ENCODE data around the gene MYZAP. TPM values are rescaled to one million over a fixed set of nuclear protein-coding genes. Genes with fewer than 3 reads are reported as not detected.

MYZAP gene
- total and polyA plus RNA-seq, 9 donors = 1.1 to 11.3 (median 5.5) TPM

DNA sequence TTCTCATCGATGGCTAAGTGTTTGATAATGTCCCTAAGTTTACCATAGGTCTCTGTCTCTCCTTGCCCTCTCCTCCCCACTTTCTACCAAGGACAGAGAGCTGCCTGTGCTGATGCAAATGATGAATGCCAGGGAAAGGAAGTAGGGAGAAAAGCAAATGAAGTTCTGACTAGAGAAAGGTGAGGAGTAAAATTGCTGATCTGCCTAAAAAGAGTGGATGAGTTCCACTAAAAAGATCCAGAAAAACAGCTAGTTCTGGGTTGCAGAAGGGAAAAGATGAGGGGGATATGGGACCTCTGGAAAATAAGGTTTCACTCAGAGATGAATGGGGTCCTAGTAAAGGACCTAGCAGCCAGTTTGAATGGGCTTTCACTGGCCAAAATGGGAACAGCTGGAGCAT is 13.8 kb downstream of the MYZAP start:
- DNase-seq = no peak
- WGBS, 3 donors = 56 to 73% (median 59%) methylated on average over 1 of the region's 1 CpG
- TF ChIP-seq POLR2A (IDR thresholded peaks at IDR 0.05) = no peak
- no peak for TF ChIP-seq EP300 (IDR thresholded peaks at IDR 0.05)
- TF ChIP-seq, protein P1, sequence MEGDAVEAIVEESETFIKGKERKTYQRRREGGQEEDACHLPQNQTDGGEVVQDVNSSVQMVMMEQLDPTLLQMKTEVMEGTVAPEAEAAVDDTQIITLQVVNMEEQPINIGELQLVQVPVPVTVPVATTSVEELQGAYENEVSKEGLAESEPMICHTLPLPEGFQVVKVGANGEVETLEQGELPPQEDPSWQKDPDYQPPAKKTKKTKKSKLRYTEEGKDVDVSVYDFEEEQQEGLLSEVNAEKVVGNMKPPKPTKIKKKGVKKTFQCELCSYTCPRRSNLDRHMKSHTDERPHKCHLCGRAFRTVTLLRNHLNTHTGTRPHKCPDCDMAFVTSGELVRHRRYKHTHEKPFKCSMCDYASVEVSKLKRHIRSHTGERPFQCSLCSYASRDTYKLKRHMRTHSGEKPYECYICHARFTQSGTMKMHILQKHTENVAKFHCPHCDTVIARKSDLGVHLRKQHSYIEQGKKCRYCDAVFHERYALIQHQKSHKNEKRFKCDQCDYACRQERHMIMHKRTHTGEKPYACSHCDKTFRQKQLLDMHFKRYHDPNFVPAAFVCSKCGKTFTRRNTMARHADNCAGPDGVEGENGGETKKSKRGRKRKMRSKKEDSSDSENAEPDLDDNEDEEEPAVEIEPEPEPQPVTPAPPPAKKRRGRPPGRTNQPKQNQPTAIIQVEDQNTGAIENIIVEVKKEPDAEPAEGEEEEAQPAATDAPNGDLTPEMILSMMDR (IDR thresholded peaks at IDR 0.05) = no peak
- Histone ChIP-seq H3K4me1 (ENCODE audit: insufficient read depth) (peaks cover 3% of the 10 kb centered on the region), H3K36me3 (no peaks in the 10 kb centered on the region), H3K27me3 (no peaks in the 10 kb centered on the region), H3K27ac (no peak overlapping the region), H3K4me3 (no peak overlapping the region), H3K9me3 (no peaks in the 10 kb centered on the region)
- intact Hi-C loops (cut with DNase I) = no loop called here

DNA sequence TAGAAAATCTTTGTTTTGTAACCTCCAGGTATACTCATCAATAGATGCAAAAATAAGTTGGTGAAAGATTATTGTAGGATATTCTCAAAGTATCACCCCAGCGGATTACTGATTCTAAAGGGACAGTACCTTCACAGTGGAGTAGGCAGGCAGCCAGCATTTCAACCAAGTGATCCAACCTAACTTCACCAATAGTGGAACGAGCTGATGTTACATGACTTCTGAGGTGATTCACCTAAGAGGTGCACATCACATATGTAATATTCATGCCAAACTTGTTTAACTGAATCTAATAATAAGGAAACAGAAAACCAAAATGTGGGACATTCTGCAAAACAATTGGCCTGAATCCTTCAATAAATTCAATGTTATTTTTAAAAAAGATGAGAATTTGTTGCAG is 14.3 kb downstream of the MYZAP start:
- H3K27ac ChIP-seq = no peak overlapping the region
- no peaks in the 10 kb centered on the region for H3K27me3 ChIP-seq
- 86 to 95% (median 92%) methylated on average over 2 of the region's 2 CpGs for WGBS, 3 donors
- TF ChIP-seq EP300 (IDR thresholded peaks at IDR 0.05) (no peak), POLR2A (IDR thresholded peaks at IDR 0.05) (no peak)
- TF ChIP-seq, protein P1 (IDR thresholded peaks at IDR 0.05) = no peak
- H3K4me1 ChIP-seq (ENCODE audit: insufficient read depth) = peaks cover 5% of the 10 kb centered on the region
- intact Hi-C loops (cut with DNase I) = no loop called here
- H3K36me3 ChIP-seq = no peaks in the 10 kb centered on the region
- H3K4me3 ChIP-seq = no peak overlapping the region
- no peak for DNase-seq
- no peaks in the 10 kb centered on the region for H3K9me3 ChIP-seq

DNA sequence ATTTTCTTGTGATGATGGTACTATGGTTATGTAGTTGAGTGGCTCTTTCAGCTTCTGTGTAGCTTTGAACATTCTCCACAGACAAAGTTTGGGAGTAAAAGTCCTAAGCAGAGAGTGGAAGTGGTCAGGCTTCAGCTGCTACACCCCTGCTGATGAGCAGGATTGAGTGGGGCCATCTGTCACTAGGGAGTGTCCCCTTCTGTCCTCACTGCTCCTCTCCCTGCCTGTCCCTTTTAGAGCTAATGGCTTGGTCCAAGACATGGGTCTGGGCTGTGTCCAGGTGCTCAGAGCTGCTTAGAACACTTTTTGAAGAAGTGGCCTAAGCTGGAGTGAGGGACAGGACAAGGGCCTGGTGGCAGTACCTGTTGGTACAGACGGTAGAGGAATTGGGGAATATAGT is 15.1 kb downstream of the MYZAP start:
- Histone ChIP-seq H3K9me3 (no peaks in the 10 kb centered on the region), H3K4me3 (no peak overlapping the region), H3K27ac (no peak overlapping the region), H3K27me3 (no peaks in the 10 kb centered on the region), H3K36me3 (no peaks in the 10 kb centered on the region), H3K4me1 (ENCODE audit: insufficient read depth) (peaks cover 5% of the 10 kb centered on the region)
- TF ChIP-seq EP300 (IDR thresholded peaks at IDR 0.05) = no peak
- TF ChIP-seq POLR2A (IDR thresholded peaks at IDR 0.05) = no peak
- TF ChIP-seq, protein P1 (IDR thresholded peaks at IDR 0.05) = no peak
- intact Hi-C loops (cut with DNase I) = no loop called here
- WGBS, 3 donors = 90 to 97% (median 93%) methylated on average over 1 of the region's 1 CpG
- no peak for DNase-seq

DNA sequence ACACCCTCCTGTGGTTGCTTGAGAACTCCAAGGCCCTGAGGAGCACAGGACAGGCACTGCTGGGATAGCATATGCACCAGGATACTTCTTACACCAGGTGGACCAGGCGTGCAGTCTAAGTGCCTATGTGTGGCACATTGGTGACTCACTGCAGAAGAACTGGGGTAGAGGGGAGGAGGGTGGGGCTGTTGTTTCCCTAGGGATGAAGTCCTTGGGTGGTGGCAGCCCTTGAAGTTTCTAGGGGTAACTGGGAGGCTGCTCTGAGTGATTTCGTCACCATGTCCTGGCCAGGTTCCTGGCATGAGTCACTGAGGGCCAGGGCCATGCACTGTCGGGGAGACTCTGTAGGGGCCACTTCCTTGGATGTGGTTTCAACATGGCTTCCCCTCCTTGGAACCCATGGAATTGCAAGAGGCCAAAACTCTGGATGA is 15.9 kb downstream of the MYZAP start:
- Histone ChIP-seq H3K4me3 (no peak overlapping the region), H3K27me3 (no peaks in the 10 kb centered on the region), H3K27ac (no peak overlapping the region), H3K9me3 (no peaks in the 10 kb centered on the region), H3K4me1 (ENCODE audit: insufficient read depth) (peaks cover 7% of the 10 kb centered on the region), H3K36me3 (no peaks in the 10 kb centered on the region)
- intact Hi-C loops (cut with DNase I) = no loop called here
- WGBS, 3 donors = 91 to 100% (median 94%) methylated on average over 3 of the region's 3 CpGs
- no peak for TF ChIP-seq EP300 (IDR thresholded peaks at IDR 0.05)
- no peak for DNase-seq

DNA sequence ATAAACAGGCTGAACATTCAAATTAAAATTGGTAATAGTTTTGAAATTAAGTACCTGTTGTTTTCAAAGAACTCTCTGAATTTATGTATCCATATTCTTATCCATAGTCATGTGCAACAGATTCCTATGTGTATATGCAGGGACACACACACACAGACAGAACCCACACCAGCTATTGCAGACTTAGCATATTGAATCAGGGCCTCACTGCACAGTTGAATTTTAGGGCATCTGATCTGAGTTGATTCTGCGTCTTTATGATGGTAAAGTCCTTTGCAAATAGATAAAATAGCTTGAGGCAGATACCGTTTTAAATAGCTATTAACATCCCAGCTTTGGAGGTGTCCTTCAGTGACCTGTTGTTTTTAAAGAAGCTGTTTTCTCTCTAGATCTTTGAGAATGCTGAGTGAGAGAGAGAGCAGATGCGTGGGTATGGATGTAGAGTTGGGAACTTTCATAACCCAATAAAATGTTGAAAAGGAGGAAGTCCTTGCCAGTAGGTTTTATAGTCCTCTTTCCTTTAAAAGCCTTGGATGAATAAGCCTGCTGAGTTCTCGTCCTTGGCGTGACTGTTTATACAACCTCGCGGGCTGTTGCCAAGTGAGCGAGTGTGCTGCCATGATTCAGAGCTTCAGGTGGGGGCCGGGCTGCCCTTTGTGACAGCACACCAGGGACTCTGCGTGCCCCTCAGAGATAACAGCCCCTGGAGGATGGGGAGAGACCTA is 18.3 kb downstream of the MYZAP start:
- Histone ChIP-seq H3K4me1 (ENCODE audit: insufficient read depth) (peaks cover 7% of the 10 kb centered on the region), H3K27ac (peak overlapping the region in 1 of 2 donors; percentile 16), H3K36me3 (no peaks in the 10 kb centered on the region), H3K9me3 (no peaks in the 10 kb centered on the region), H3K27me3 (no peaks in the 10 kb centered on the region), H3K4me3 (no peak overlapping the region)
- WGBS, 3 donors = 21 to 39% (median 23%) methylated on average over 10 of the region's 10 CpGs
- DNase-seq = peak; percentile 68 to 84 (median 71)
- TF ChIP-seq, protein P1 (IDR thresholded peaks at IDR 0.05) = no peak
- TF ChIP-seq EP300 (IDR thresholded peaks at IDR 0.05) (no peak), POLR2A (IDR thresholded peaks at IDR 0.05) (no peak)
- intact Hi-C loops (cut with DNase I) = loop anchor here in 2 of 4 donors (2.0 to 10.0 kb wide), 2 partner anchors 45 to 49 kb away; no protein-coding TSS in a partner anchor

Data from ovary (tissue), 9 donors.